GM12878 (cell line): Measurements from ENCODE around the gene RIPOR3. TPM values are rescaled to one million over a fixed set of nuclear protein-coding genes. Genes with fewer than 3 reads are reported as not detected.

Source experiments
- ATAC-seq: fragments of 200-7000 bp; cut with Tn5 transposase; 3 replicates; pipeline ENCODE4 v1.9.1; 2020; ENCODE audit warnings: mild to moderate bottlenecking, moderate library complexity
- BruUV-seq: library from RNA; stranded (reverse); fragments of 400-500 nt; replicated peaks from 2 replicates; lab custom pipeline; 2021; lab: Mats Ljungman, UMichigan
- CTCF ChIA-PET: fragments of 300-600 bp; sonication (Branson Sonifier 250); formaldehyde crosslinking; extraction: SDS; loops from one replicate; lab custom pipeline; 2021; ENCODE audit warnings: inconsistent platforms; lab: Yijun Ruan, JAX
- POLR2A ChIA-PET: fragments of 350-600 bp; formaldehyde crosslinking; extraction: SDS; loops from one replicate; lab custom pipeline; 2021; ENCODE audit warnings: inconsistent platforms; lab: Charles Lee
- RAD21 ChIA-PET: fragments of 300-600 bp; sonication (Branson Sonifier 250); formaldehyde crosslinking; loops from one replicate; lab custom pipeline; 2023; ENCODE audit warnings: antibody characterized with exemption; ENCODE audit not compliant: unreplicated experiment; lab: Charles Lee
- SMC1A ChIA-PET: fragments of 300-600 bp; sonication (Branson Sonifier 250); formaldehyde crosslinking; loops from one replicate; lab custom pipeline; 2023; ENCODE audit not compliant: unreplicated experiment, uncharacterized antibody; lab: Charles Lee
- DNase-seq: peaks from one replicate; pipeline ENCODE4 v3.0.0-alpha.2; 2011; ENCODE audit warnings: low read depth, low spot score
- FAIRE-seq: peaks from 3 replicates; lab custom pipeline; 2011; peaks lifted over from hg19 to GRCh38; lab: Jason Lieb, UNC
- H2AFZ ChIP-seq: 2 replicates; pipeline ENCODE4 v1.6.0; 2011; ENCODE audit warnings: low read depth, low read length, control low read depth; ENCODE audit not compliant: control insufficient read depth
- H3K27ac ChIP-seq: 2 replicates; pipeline ENCODE4 v1.5.1; 2011; ENCODE audit warnings: control low read depth; ENCODE audit not compliant: control insufficient read depth, insufficient read depth
- H3K27me3 ChIP-seq, 2 experiments: replicated peaks in 1 of 2; 2 replicates each; pipeline versions ENCODE4 v1.6.0 to v1.6.1; 2011; ENCODE audit warnings: low read length in 1 of 2; ENCODE audit not compliant: control insufficient read depth in 2 of 2, insufficient read depth in 2 of 2
- H3K36me3 ChIP-seq, 2 experiments: 2 replicates each; pipeline ENCODE4 v1.5.1; 2011; ENCODE audit warnings: low read length in 1 of 2; ENCODE audit not compliant: control insufficient read depth in 2 of 2, insufficient read depth in 2 of 2
- H3K4me1 ChIP-seq: 2 replicates; pipeline ENCODE4 v1.6.1; 2011; ENCODE audit warnings: mild to moderate bottlenecking, low read length, moderate library complexity, mixed read lengths; ENCODE audit not compliant: control insufficient read depth, insufficient read depth
- H3K4me2 ChIP-seq: 2 replicates; pipeline ENCODE4 v1.6.0; 2011; ENCODE audit warnings: control low read depth; ENCODE audit not compliant: control insufficient read depth, insufficient read depth
- H3K4me3 ChIP-seq: fragments of 200-600 bp; sonication (generic); 2 replicates; pipeline ENCODE4 v1.5.1; 2016
- H3K79me2 ChIP-seq: 2 replicates; pipeline ENCODE4 v1.6.0; 2011; ENCODE audit warnings: low read length; ENCODE audit not compliant: control insufficient read depth, insufficient read depth
- H3K9ac ChIP-seq: 2 replicates; pipeline ENCODE4 v1.8.0; 2011; ENCODE audit warnings: low read length, control low read depth, mixed read lengths; ENCODE audit not compliant: control insufficient read depth, insufficient read depth
- H3K9me3 ChIP-seq: replicated peaks from 3 replicates; pipeline ENCODE4 v1.5.1; 2011; ENCODE audit warnings: mild to moderate bottlenecking, low read length; ENCODE audit not compliant: control insufficient read depth, insufficient read depth
- H4K20me1 ChIP-seq: 2 replicates; pipeline ENCODE4 v1.6.0; 2011; ENCODE audit not compliant: control insufficient read depth, insufficient read depth
- BHLHE40 ChIP-seq, 2 experiments: fragments of 450-650 bp in 1 of 2; IDR thresholded peaks; 2 replicates each; pipeline ENCODE4 v1.6.1; 2011 to 2017; ENCODE audit warnings: low read depth in 2 of 2, borderline replicate concordance in 1 of 2, improper control_type of control experiment in 1 of 2, low read length in 1 of 2, mild to moderate bottlenecking in 1 of 2
- CREB1 ChIP-seq: IDR thresholded peaks from 2 replicates; pipeline ENCODE4 v1.6.1; 2012; ENCODE audit warnings: low read depth, mild to moderate bottlenecking, inconsistent platforms
- CUX1 ChIP-seq: IDR thresholded peaks from 2 replicates; pipeline ENCODE4 v1.6.1; 2012; ENCODE audit warnings: improper control_type of control experiment, low read depth, low read length; ENCODE audit not compliant: insufficient replicate concordance
- ELK1 ChIP-seq: IDR thresholded peaks from 2 replicates; pipeline ENCODE4 v1.6.1; 2012; ENCODE audit warnings: low read depth, low read length, improper control_type of control experiment
- IRF3 ChIP-seq: fragments of 450-650 bp; IDR thresholded peaks from 2 replicates; pipeline ENCODE4 v1.6.1; 2014; ENCODE audit warnings: mild to moderate bottlenecking
- RELA ChIP-seq: fragments of 450-650 bp; IDR thresholded peaks from 2 replicates; pipeline ENCODE4 v1.8.0; 2014; ENCODE audit warnings: borderline replicate concordance; ENCODE audit not compliant: partially characterized antibody
- RELB ChIP-seq: fragments of 450-650 bp; IDR thresholded peaks from 2 replicates; pipeline ENCODE4 v1.6.1; 2017; ENCODE audit warnings: low read depth, mild to moderate bottlenecking, moderate library complexity
- SMC3 ChIP-seq: IDR thresholded peaks from 2 replicates; pipeline ENCODE4 v1.6.1; 2011; ENCODE audit warnings: low read length, improper control_type of control experiment, borderline replicate concordance
- TARDBP ChIP-seq: IDR thresholded peaks from 2 replicates; pipeline ENCODE4 v1.6.1; 2016; ENCODE audit warnings: borderline replicate concordance
- USF2 ChIP-seq: IDR thresholded peaks from 2 replicates; pipeline ENCODE4 v1.6.1; 2011; ENCODE audit warnings: low read depth, low read length, improper control_type of control experiment, borderline replicate concordance
- ZNF24 ChIP-seq: fragments of 450-650 bp; IDR thresholded peaks from 2 replicates; pipeline ENCODE4 v1.6.1; 2017; ENCODE audit warnings: antibody characterized with exemption, mild to moderate bottlenecking
- ZZZ3 ChIP-seq: IDR thresholded peaks from 2 replicates; pipeline ENCODE4 v1.6.1; 2011; ENCODE audit warnings: low read depth; ENCODE audit not compliant: control insufficient read depth, insufficient read length
- WGBS: methylation state at CpG from one replicate; pipeline ENCODE4 v1.1.6; 2016; ENCODE audit warnings: low lambda C conversion rate; ENCODE audit not compliant: insufficient replicate concordance, insufficient coverage; ENCODE audit errors: missing lambda C conversion rate; 5-methylcytosine and 5-hydroxymethylcytosine counted together
- in situ Hi-C: fragments of 300-500 bp; cut with MboI; formaldehyde crosslinking; loops from 9 replicates; pipeline ENCODE4 v1.14.3; 2018; ENCODE audit warnings: mixed read lengths
- intact Hi-C: fragments of 100-400 bp; cut with micrococcal nuclease; formaldehyde crosslinking; loops from one replicate; pipeline ENCODE4 v1.14.2; 2022; ENCODE audit not compliant: unreplicated experiment
- polyA plus RNA-seq, 11 experiments: library from polyadenylated mRNA; depleted of rRNA in 4 of 11; unstranded in 6 of 11; stranded (reverse) in 5 of 11; fragments of >200 nt; fragmentation: Nextera tagmentation in 4 of 11; fragmentation: Illumina TruSeq in 1 of 11; extraction: Ambion mirVana in 4 of 11; extraction: Trizol in 1 of 11; gene quantifications; 1 replicate in 1 of 11; 2 replicates in 10 of 11; pipeline versions ENCODE4 v1.2.1 to v1.2.3, GENCODE V29; 2011 to 2016; ENCODE audit warnings: inconsistent platforms in 2 of 11, missing spikeins in 2 of 11, low read depth in 1 of 11
- total RNA-seq, 4 experiments: library from RNA; depleted of rRNA in 3 of 4; stranded (reverse); fragments of >200 nt in 3 of 4; fragmentation: Illumina TruSeq in 1 of 4; extraction: Trizol in 1 of 4; gene quantifications; 2 replicates each; pipeline versions ENCODE4 v1.2.1 to v1.2.3, GENCODE V29; 2013 to 2021

Gene RIPOR3
- total and polyA plus RNA-seq, 10 of the 15 experiments (the other 5 are each of a cell fraction or from before 2014, with no cell fraction given): 0.04 to 0.55 (median 0.12) TPM; not detected in 6

GRCh38 chr20:50536333-50536732 is 155.0 kb downstream of the RIPOR3 start:
- FAIRE-seq (no peak), ATAC-seq (no peak), DNase-seq (no peak)
- H3K9ac ChIP-seq: no peak overlapping the region
- H3K4me2 ChIP-seq: no peak overlapping the region
- intact Hi-C loops: no loop called here
- H3K27ac ChIP-seq: no peak overlapping the region
- BruUV-seq: no TSS peak
- ChIA-PET SMC1A (interaction anchor here (73.1 to 95.1 kb wide), 2 partner anchors 9 to 27 kb away, joined by 2799 read pairs; partner anchors contain the start of gene PTPN1), CTCF (interaction anchor here (0.9 to 1.7 kb wide), 3 partner anchors 9 to 24 kb away, joined by 3 to 5 read pairs (median 5); no protein-coding TSS in a partner anchor), POLR2A (interaction anchor here (1.4 kb wide), 1 partner anchor 14 kb away, joined by 5 read pairs; no protein-coding TSS in a partner anchor), RAD21 (interaction anchor here (0.8 to 1.3 kb wide), 3 partner anchors 9 to 32 kb away, joined by 3 read pairs; no protein-coding TSS in a partner anchor)
- peaks cover 89% of the 10 kb centered on the region for H3K79me2 ChIP-seq
- peaks cover 3% of the 10 kb centered on the region in 2 experiments; a peak in 3 of 4 replicates for H3K36me3 ChIP-seq
- H3K4me3 ChIP-seq: no peak overlapping the region
- peaks cover 13% of the 10 kb centered on the region; the same call in 2 of the 3 replicates for H3K9me3 ChIP-seq
- WGBS: 79% methylated on average over 4 of the region's 4 CpGs
- no peaks in the 10 kb centered on the region for H3K27me3 ChIP-seq
- H2AFZ ChIP-seq: no peak overlapping the region
- H3K4me1 ChIP-seq: peaks cover 34% of the 10 kb centered on the region
- H4K20me1 ChIP-seq: no peaks in the 10 kb centered on the region
- in situ Hi-C loops: no loop called here
- TF ChIP-seq BHLHE40 (IDR thresholded peaks at IDR 0.05; ENCODE audit: borderline replicate concordance in 1 of 2, low read depth in 2 of 2, low read length in 1 of 2) (no peak), ZNF24 (no peak), SMC3 (no peak), RELA (no peak), CUX1 (no peak), IRF3 (no peak), RELB (no peak), ELK1 (no peak), USF2 (no peak), ZZZ3 (no peak), TARDBP (no peak), CREB1 (no peak)
